Thyroid gland (tissue), 4 donors: ENCODE data around the gene DGKB. TPM values are rescaled to one million over a fixed set of nuclear protein-coding genes. Genes with fewer than 3 reads are reported as not detected.

Experiments used
- DNase-seq, 2 donors: peaks; one replicate each; pipeline ENCODE4 v3.0.0-alpha.2; 2019
- H3K27ac ChIP-seq, 3 donors: fragments of 200-600 bp; sonication (generic); 1 replicate in 2 of 3; 2 replicates in 1 of 3; pipeline ENCODE4 v1.5.1; 2016 to 2019; ENCODE audit warnings: mild to moderate bottlenecking in 1 of 3, moderate library complexity in 1 of 3
- H3K27me3 ChIP-seq: fragments of 200-600 bp; sonication (generic); one replicate; pipeline ENCODE4 v1.5.1; 2019
- H3K36me3 ChIP-seq, 2 donors: fragments of 200-600 bp; sonication (generic); one replicate each; pipeline ENCODE4 v1.5.1; 2016 to 2019
- H3K4me1 ChIP-seq, 2 donors: fragments of 200-600 bp; sonication (generic); one replicate each; pipeline ENCODE4 v1.5.1; 2017 to 2019
- H3K4me3 ChIP-seq, 3 donors: fragments of 200-600 bp; sonication (generic); replicated peaks in 1 of 3; 1 replicate in 2 of 3; 2 replicates in 1 of 3; pipeline ENCODE4 v1.5.1; 2016; ENCODE audit warnings: mild to moderate bottlenecking in 1 of 3
- H3K9me3 ChIP-seq: fragments of 200-600 bp; sonication (generic); one replicate; pipeline ENCODE4 v1.5.1; 2017
- POLR2A ChIP-seq, 2 donors: fragments of 450-650 bp; IDR thresholded peaks; one replicate each; pipeline ENCODE4 v1.6.1; 2017; ENCODE audit warnings: antibody characterized with exemption in 2 of 2, mild to moderate bottlenecking in 2 of 2, moderate library complexity in 1 of 2
- WGBS, 2 donors: methylation state at CpG; one replicate each; pipeline ENCODE4 v1.1.5; 2017; 5-methylcytosine and 5-hydroxymethylcytosine counted together
- intact Hi-C: fragments of 100-400 bp; cut with DNase I; formaldehyde crosslinking; loops from one replicate; pipeline ENCODE4 v1.15.1; 2023
- total RNA-seq, 4 donors: library from RNA; depleted of rRNA; stranded (reverse); fragments of >200 nt; gene quantifications; one replicate each; pipeline ENCODE4 v1.2.3, GENCODE V29; 2016
- TF ChIP-seq, protein P1 (sequence below), 6 experiments: fragments of 200-600 bp in 3 of 6; fragments of 450-650 bp in 3 of 6; sonication (generic) in 3 of 6; IDR thresholded peaks; one replicate each; pipeline ENCODE4 v1.5.1; 2016 to 2019; ENCODE audit warnings: antibody characterized with exemption in 6 of 6, mild to moderate bottlenecking in 2 of 6, inconsistent platforms in 1 of 6, moderate library complexity in 1 of 6

The DGKB gene
- total RNA-seq, 4 donors from 2014 or later: 0.11 to 2.1 (median 0.49) TPM; not detected in 1

- WGBS, 2 donors: 60 to 66% methylated on average over 1 of the region's 1 CpG
- intact Hi-C loops: no loop called here
- DNase-seq: no peak
- no peaks in the 10 kb centered on the region for H3K27me3 ChIP-seq
- TF ChIP-seq, protein P1, sequence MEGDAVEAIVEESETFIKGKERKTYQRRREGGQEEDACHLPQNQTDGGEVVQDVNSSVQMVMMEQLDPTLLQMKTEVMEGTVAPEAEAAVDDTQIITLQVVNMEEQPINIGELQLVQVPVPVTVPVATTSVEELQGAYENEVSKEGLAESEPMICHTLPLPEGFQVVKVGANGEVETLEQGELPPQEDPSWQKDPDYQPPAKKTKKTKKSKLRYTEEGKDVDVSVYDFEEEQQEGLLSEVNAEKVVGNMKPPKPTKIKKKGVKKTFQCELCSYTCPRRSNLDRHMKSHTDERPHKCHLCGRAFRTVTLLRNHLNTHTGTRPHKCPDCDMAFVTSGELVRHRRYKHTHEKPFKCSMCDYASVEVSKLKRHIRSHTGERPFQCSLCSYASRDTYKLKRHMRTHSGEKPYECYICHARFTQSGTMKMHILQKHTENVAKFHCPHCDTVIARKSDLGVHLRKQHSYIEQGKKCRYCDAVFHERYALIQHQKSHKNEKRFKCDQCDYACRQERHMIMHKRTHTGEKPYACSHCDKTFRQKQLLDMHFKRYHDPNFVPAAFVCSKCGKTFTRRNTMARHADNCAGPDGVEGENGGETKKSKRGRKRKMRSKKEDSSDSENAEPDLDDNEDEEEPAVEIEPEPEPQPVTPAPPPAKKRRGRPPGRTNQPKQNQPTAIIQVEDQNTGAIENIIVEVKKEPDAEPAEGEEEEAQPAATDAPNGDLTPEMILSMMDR (IDR thresholded peaks at IDR 0.05): no peak
- no peak for TF ChIP-seq POLR2A (IDR thresholded peaks at IDR 0.05)
- no peak overlapping the region for H3K27ac ChIP-seq
- no peaks in the 10 kb centered on the region for H3K36me3 ChIP-seq
- H3K9me3 ChIP-seq: no peaks in the 10 kb centered on the region
- H3K4me1 ChIP-seq: no peaks in the 10 kb centered on the region
- H3K4me3 ChIP-seq: no peak overlapping the region
Measured at GRCh38 chr7:14762561-14762960, 140.0 kb downstream of the DGKB start.

DNA sequence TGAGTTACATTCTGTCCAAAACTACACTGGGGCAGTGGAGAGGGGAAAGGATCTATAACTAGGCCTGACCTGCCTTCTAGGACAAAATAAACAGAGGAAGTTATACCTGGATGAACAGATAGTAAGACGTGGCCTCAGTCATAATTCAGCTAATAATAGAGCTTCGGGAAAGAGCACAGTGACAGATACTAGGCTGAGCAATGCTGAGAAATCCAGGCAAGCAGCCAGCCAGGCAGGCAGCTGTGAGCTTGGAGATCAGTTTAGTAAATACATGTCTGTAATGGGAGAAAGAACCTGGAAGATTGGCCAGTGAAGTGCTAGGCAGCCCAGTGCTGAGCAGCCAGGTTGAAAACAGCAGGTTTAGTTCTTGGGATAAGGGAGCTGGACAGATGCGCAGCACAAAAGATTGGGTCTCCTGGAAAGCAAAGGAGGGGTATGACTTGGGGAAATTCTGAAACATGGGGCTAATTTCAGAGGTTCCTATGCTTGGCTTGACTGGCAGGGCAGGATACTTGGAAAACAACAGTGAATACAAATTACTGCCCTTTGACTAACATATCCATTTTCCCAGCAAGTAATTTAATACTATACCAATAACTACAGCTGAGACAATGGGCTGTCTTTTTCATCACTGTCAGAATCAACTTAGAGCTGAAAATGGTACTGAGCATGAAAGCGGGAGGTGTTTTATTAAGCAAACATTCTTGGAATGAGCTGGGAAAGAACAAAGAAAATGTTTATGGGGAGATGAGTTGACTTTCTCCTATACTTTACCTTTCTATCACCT is 140.8 kb downstream of the DGKB start:
- peak; percentile 10 to 38 for DNase-seq
- Histone ChIP-seq H3K27me3 (no peaks in the 10 kb centered on the region), H3K27ac (no peak overlapping the region), H3K4me3 (no peak overlapping the region), H3K9me3 (no peaks in the 10 kb centered on the region), H3K36me3 (no peaks in the 10 kb centered on the region), H3K4me1 (no peaks in the 10 kb centered on the region)
- WGBS, 2 donors: 47 to 50% methylated on average over 4 of the region's 4 CpGs
- intact Hi-C loops: no loop called here
- TF ChIP-seq POLR2A (IDR thresholded peaks at IDR 0.05): no peak
- TF ChIP-seq, protein P1 (IDR thresholded peaks at IDR 0.05): no peak

DNA sequence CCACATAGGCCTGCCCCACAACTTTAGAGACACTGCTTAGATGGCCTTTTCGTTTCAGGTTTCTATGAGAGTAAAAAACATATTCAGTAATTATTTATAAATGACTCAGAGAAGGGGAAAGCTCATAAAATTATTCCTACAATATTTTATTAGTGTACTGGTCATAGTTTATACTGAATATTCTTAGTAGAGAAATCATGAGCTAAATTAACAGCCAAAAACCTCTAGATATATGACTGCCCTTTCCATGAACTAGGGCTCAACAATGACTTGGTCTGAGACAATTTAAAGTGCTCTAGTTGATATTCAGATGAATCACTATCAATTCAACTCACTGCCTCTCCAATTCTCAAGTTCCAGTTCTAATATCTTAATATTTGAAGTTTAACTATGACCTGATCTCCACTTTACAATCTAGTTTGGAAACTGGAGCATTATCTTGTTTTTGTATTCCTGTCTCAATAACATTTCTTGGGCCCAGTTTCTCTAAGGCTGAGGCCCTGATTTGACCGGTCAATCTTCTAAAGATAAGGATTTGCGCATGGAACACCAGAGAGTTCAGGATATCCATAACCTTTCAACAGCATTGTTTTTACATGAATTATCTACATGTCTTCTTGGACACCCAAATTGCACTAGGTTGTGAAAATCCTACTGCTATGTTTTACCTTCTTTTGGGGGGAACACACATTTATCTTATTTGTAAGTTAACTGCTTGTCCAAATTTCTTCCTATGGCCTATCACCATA is 141.6 kb downstream of the DGKB start:
- Histone ChIP-seq H3K36me3 (no peaks in the 10 kb centered on the region), H3K4me1 (no peaks in the 10 kb centered on the region), H3K9me3 (no peaks in the 10 kb centered on the region), H3K27ac (no peak overlapping the region), H3K4me3 (no peak overlapping the region), H3K27me3 (no peaks in the 10 kb centered on the region)
- WGBS, 2 donors: 89 to 91% methylated on average over 3 of the region's 3 CpGs
- intact Hi-C loops: no loop called here
- no peak for DNase-seq
- TF ChIP-seq POLR2A (IDR thresholded peaks at IDR 0.05): no peak
- TF ChIP-seq, protein P1 (IDR thresholded peaks at IDR 0.05): no peak

DNA sequence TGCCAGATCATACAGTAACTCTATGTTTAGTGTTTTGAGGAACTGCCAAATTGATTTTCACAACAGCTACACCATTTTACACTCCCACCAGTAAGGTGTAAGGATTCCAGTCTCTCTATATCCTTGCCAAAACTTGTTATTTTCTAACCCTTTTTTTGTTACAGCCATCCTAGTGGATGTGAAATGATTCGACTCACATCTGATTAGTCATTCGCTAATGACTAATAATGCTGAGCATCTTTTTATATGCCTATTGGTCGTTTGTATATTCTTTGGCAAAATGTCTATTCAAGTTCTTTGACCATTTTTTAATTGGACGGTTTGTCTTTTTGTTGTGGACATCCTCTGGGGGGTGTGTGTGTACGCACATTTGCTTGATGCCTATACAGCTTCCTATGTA is 142.8 kb downstream of the DGKB start:
- H3K4me1 ChIP-seq: no peaks in the 10 kb centered on the region
- 91 to 93% methylated on average over 5 of the region's 5 CpGs for WGBS, 2 donors
- H3K27ac ChIP-seq: no peak overlapping the region
- DNase-seq: no peak
- H3K36me3 ChIP-seq: no peaks in the 10 kb centered on the region
- intact Hi-C loops: no loop called here
- no peak overlapping the region for H3K4me3 ChIP-seq
- H3K9me3 ChIP-seq: no peaks in the 10 kb centered on the region
- TF ChIP-seq, protein P1 (IDR thresholded peaks at IDR 0.05): no peak
- no peak for TF ChIP-seq POLR2A (IDR thresholded peaks at IDR 0.05)
- H3K27me3 ChIP-seq: no peaks in the 10 kb centered on the region

DNA sequence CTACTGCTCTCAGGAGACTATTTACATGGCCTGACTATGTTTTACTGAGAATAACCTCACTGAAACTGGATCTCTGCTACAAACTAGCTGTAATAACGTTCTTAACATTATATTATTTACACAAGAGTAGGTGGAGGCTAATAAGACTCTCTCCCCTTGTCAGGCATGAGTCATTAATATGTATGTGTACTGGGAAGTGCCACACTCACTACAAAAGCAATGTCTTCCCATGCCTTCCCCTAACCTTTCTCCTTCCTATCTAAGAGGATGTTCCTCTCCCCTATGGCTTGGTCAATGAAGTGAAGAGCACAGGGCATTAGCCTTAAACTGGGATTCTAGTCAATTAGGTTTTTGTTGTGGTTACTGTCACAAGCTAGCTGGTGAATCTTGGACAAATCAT is 147.9 kb downstream of the DGKB start:
- WGBS, 2 donors: 23 to 31% methylated on average over 1 of the region's 1 CpG
- intact Hi-C loops: no loop called here
- Histone ChIP-seq H3K9me3 (no peaks in the 10 kb centered on the region), H3K4me1 (no peaks in the 10 kb centered on the region), H3K4me3 (no peak overlapping the region), H3K36me3 (no peaks in the 10 kb centered on the region), H3K27me3 (no peaks in the 10 kb centered on the region), H3K27ac (no peak overlapping the region)
- DNase-seq: no peak
- no peak for TF ChIP-seq POLR2A (IDR thresholded peaks at IDR 0.05)
- TF ChIP-seq, protein P1 (IDR thresholded peaks at IDR 0.05): no peak
